H9 (cell line): Measurements from ENCODE around the gene KRTAP22-1. TPM values are rescaled to one million over a fixed set of nuclear protein-coding genes. Genes with fewer than 3 reads are reported as not detected.

Experiments
- DNase-seq: peaks from one replicate; pipeline ENCODE4 v3.0.0-alpha.2; 2017
- H2AFZ ChIP-seq: one replicate; pipeline ENCODE4 v1.6.1; 2013; ENCODE audit warnings: mild to moderate bottlenecking, low read length, control low read depth, moderate library complexity
- H2AK5ac ChIP-seq: 2 replicates; pipeline ENCODE4 v1.6.1; 2013; ENCODE audit warnings: low read length, control low read depth, mixed read lengths; ENCODE audit not compliant: insufficient read length
- H2BK120ac ChIP-seq: one replicate; pipeline ENCODE4 v1.6.1; 2013; ENCODE audit warnings: low read depth, mild to moderate bottlenecking, low read length, control low read depth, inconsistent platforms; ENCODE audit not compliant: poor library complexity, severe bottlenecking
- H2BK12ac ChIP-seq: 2 replicates; pipeline ENCODE4 v1.6.1; 2013; ENCODE audit warnings: low read length, control low read depth, mixed read lengths, low read depth; ENCODE audit not compliant: insufficient read length
- H2BK15ac ChIP-seq: 2 replicates; pipeline ENCODE4 v1.6.1; 2013; ENCODE audit warnings: low read depth, low read length, control low read depth
- H2BK20ac ChIP-seq: one replicate; pipeline ENCODE4 v1.6.1; 2013; ENCODE audit warnings: low read depth, mild to moderate bottlenecking, low read length, control low read depth, inconsistent platforms; ENCODE audit not compliant: poor library complexity, severe bottlenecking
- H2BK5ac ChIP-seq: 2 replicates; pipeline ENCODE4 v1.6.1; 2013; ENCODE audit warnings: low read length, control low read depth, mixed read lengths; ENCODE audit not compliant: insufficient read length
- H3K14ac ChIP-seq: 2 replicates; pipeline ENCODE4 v1.6.1; 2013; ENCODE audit warnings: low read length, control low read depth; ENCODE audit not compliant: insufficient read depth
- H3K18ac ChIP-seq: 2 replicates; pipeline ENCODE4 v1.6.1; 2013; ENCODE audit warnings: low read depth, mild to moderate bottlenecking, mixed read lengths, low read length, control low read depth; ENCODE audit not compliant: insufficient read length
- H3K23ac ChIP-seq: 2 replicates; pipeline ENCODE4 v1.6.1; 2013; ENCODE audit warnings: low read length, control low read depth, mixed read lengths, low read depth; ENCODE audit not compliant: insufficient read length
- H3K23me2 ChIP-seq: 2 replicates; pipeline ENCODE4 v1.6.1; 2013; ENCODE audit warnings: low read depth, mild to moderate bottlenecking, mixed read lengths, low read length, control low read depth; ENCODE audit not compliant: insufficient read length, poor library complexity, severe bottlenecking
- H3K27ac ChIP-seq: 2 replicates; pipeline ENCODE4 v1.5.1; 2013; ENCODE audit warnings: low read length, control low read depth, mixed read lengths, low read depth; ENCODE audit not compliant: insufficient read length
- H3K27me3 ChIP-seq: 2 replicates; pipeline ENCODE4 v1.6.1; 2013; ENCODE audit warnings: low read length, control low read depth, inconsistent platforms; ENCODE audit not compliant: insufficient read depth
- H3K4ac ChIP-seq: 2 replicates; pipeline ENCODE4 v1.6.1; 2013; ENCODE audit warnings: low read depth, mild to moderate bottlenecking, control low read depth, inconsistent platforms, low read length, moderate library complexity
- H3K4me1 ChIP-seq: 2 replicates; pipeline ENCODE4 v1.6.1; 2013; ENCODE audit warnings: low read length, control low read depth, inconsistent platforms; ENCODE audit not compliant: insufficient read depth
- H3K4me2 ChIP-seq: 2 replicates; pipeline ENCODE4 v1.6.1; 2013; ENCODE audit warnings: low read length, control low read depth, mixed read lengths; ENCODE audit not compliant: insufficient read length, insufficient read depth
- H3K56ac ChIP-seq: 2 replicates; pipeline ENCODE4 v1.6.1; 2013; ENCODE audit warnings: low read depth, mild to moderate bottlenecking, mixed read lengths, low read length, control low read depth; ENCODE audit not compliant: insufficient read length
- H3K79me1 ChIP-seq: 2 replicates; pipeline ENCODE4 v1.6.1; 2013; ENCODE audit warnings: low read depth, mild to moderate bottlenecking, moderate library complexity, low read length, control low read depth, inconsistent platforms; ENCODE audit not compliant: insufficient read depth, poor library complexity, severe bottlenecking
- H3K79me2 ChIP-seq: 2 replicates; pipeline ENCODE4 v1.6.1; 2013; ENCODE audit warnings: low read length, control low read depth, inconsistent platforms; ENCODE audit not compliant: insufficient read depth
- H3K9ac ChIP-seq: 2 replicates; pipeline ENCODE4 v1.6.1; 2013; ENCODE audit warnings: low read length, control low read depth, mixed read lengths; ENCODE audit not compliant: insufficient read length; ENCODE audit errors: extremely low read depth
- H3K9me3 ChIP-seq: one replicate; pipeline ENCODE4 v1.6.1; 2013; ENCODE audit warnings: low read depth, low read length, inconsistent platforms; ENCODE audit not compliant: control insufficient read depth
- H3T11ph ChIP-seq: one replicate; pipeline ENCODE4 v1.6.1; 2013; ENCODE audit warnings: mild to moderate bottlenecking, low read length, control low read depth, inconsistent platforms
- H4K20me1 ChIP-seq: one replicate; pipeline ENCODE4 v1.6.1; 2013; ENCODE audit not compliant: control insufficient read depth, insufficient read length, insufficient read depth
- H4K5ac ChIP-seq: 2 replicates; pipeline ENCODE4 v1.6.1; 2013; ENCODE audit warnings: low read depth, mild to moderate bottlenecking, mixed read lengths, low read length, control low read depth; ENCODE audit not compliant: insufficient read length
- H4K8ac ChIP-seq: replicated peaks from 2 replicates; pipeline ENCODE4 v1.6.1; 2013; ENCODE audit warnings: low read length, control low read depth, mixed read lengths, low read depth; ENCODE audit not compliant: insufficient read length
- H4K91ac ChIP-seq: 2 replicates; pipeline ENCODE4 v1.6.1; 2013; ENCODE audit warnings: low read depth, mild to moderate bottlenecking, moderate library complexity, mixed read lengths, low read length, control low read depth; ENCODE audit not compliant: insufficient read length
- H3K27ac Mint-ChIP-seq, 3 experiments: 2 replicates in 2 of 3; 3 replicates in 1 of 3; pipeline ENCODE4 v1.8.0; 2020 to 2021; ENCODE audit warnings: mixed read lengths in 3 of 3, mild to moderate bottlenecking in 1 of 3, moderate library complexity in 1 of 3
- H3K27me3 Mint-ChIP-seq: 2 replicates; pipeline ENCODE4 v1.8.0; 2021; ENCODE audit warnings: low read depth, mild to moderate bottlenecking, moderate library complexity, mixed read lengths
- H3K36me3 Mint-ChIP-seq, 3 experiments: 2 replicates in 2 of 3; 3 replicates in 1 of 3; pipeline ENCODE4 v1.8.0; 2020 to 2021; ENCODE audit warnings: low read depth in 3 of 3, mixed read lengths in 3 of 3; ENCODE audit not compliant: insufficient read depth in 1 of 3
- H3K4me1 Mint-ChIP-seq, 2 experiments: 2 replicates each; pipeline ENCODE4 v1.8.0; 2020; ENCODE audit warnings: mixed read lengths in 2 of 2
- H3K4me3 Mint-ChIP-seq, 2 experiments: 2 replicates in 1 of 2; 3 replicates in 1 of 2; pipeline ENCODE4 v1.8.0; 2020 to 2021; ENCODE audit warnings: mild to moderate bottlenecking in 2 of 2, mixed read lengths in 2 of 2, moderate library complexity in 1 of 2
- H3K9me3 Mint-ChIP-seq, 2 experiments: 2 replicates in 1 of 2; 3 replicates in 1 of 2; pipeline ENCODE4 v1.8.0; 2020; ENCODE audit warnings: mild to moderate bottlenecking in 2 of 2, mixed read lengths in 2 of 2, moderate library complexity in 1 of 2
- WGBS: extraction: QIAGEN DNeasy Blood & Tissue Kit; methylation state at CpG from one replicate; pipeline ENCODE4 v1.1.7; 2013; ENCODE audit warnings: missing lambda C conversion rate, low lambda C conversion rate, mixed read lengths; ENCODE audit not compliant: insufficient read length; ENCODE audit errors: extremely low coverage; 5-methylcytosine and 5-hydroxymethylcytosine counted together
- total RNA-seq: library from RNA; stranded (reverse); gene quantifications from 2 replicates; pipeline ENCODE4 v1.2.1, GENCODE V29; 2021
- TF ChIP-seq, protein P1 (sequence below): fragments of 200-600 bp; sonication (generic); conservative IDR thresholded peaks from 3 replicates; pipeline ENCODE4 v1.8.0; 2021; ENCODE audit warnings: antibody characterized with exemption, mild to moderate bottlenecking

Gene KRTAP22-1
- total RNA-seq, 1 experiment from 2014 or later = not detected

DNA sequence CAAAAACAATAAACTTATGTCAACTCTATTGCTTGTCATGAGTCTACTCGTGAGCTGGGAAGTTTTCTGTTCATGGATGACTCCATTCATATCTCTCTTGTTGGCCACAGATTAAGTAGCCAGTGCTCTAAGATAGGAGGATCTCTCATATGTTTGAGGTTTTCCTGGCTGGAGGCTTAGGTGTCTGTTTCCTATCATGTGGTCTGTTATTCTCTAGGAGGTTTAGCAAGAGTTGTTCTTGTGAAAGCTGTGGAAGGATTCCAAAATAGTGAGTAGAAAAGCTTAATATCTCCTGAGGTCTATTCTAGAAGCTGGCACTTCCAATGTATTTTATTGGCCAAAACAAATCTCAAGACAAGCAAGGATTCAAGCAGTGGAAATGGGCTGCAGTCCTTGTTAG lies 28.3 kb downstream of the KRTAP22-1 start:
- Mint-ChIP-seq H3K4me1 (no peaks in the 10 kb centered on the region), H3K9me3 (peaks cover 12 to 43% of the 10 kb centered on the region in 2 experiments), H3K27ac (no peak overlapping the region), H3K27me3 (peaks cover 6% of the 10 kb centered on the region), H3K36me3 (peaks cover 6 to 33% (median 15%) of the 10 kb centered on the region in 3 experiments), H3K4me3 (no peak overlapping the region)
- Histone ChIP-seq H2BK120ac (no peak overlapping the region), H2AK5ac (no peak overlapping the region), H3K9me3 (no peaks in the 10 kb centered on the region), H3K4ac (no peak overlapping the region), H4K91ac (no peak overlapping the region), H4K5ac (no peak overlapping the region), H3K23me2 (no peaks in the 10 kb centered on the region), H3K27me3 (no peaks in the 10 kb centered on the region), H2AFZ (no peak overlapping the region), H4K8ac (no peak overlapping the region), H3K14ac (no peak overlapping the region), H3K79me2 (no peaks in the 10 kb centered on the region), H3K27ac (no peak overlapping the region), H2BK20ac (no peak overlapping the region), H2BK15ac (no peak overlapping the region), H3K4me1 (0 out of 2 replicates have a peak, but pooled peaks cover 3% of the 10 kb centered on the region), H3K9ac (no peak overlapping the region), H2BK12ac (no peak overlapping the region), H3K79me1 (no peaks in the 10 kb centered on the region), H3K18ac (no peak overlapping the region), H3K56ac (no peak overlapping the region), H2BK5ac (no peak overlapping the region), H3K4me2 (no peak overlapping the region), H3K23ac (no peak overlapping the region), H4K20me1 (no peaks in the 10 kb centered on the region), H3T11ph (no peak overlapping the region)
- WGBS = no CpG with 5 or more reads among the region's 1 CpG
- DNase-seq = no peak
- TF ChIP-seq, protein P1, sequence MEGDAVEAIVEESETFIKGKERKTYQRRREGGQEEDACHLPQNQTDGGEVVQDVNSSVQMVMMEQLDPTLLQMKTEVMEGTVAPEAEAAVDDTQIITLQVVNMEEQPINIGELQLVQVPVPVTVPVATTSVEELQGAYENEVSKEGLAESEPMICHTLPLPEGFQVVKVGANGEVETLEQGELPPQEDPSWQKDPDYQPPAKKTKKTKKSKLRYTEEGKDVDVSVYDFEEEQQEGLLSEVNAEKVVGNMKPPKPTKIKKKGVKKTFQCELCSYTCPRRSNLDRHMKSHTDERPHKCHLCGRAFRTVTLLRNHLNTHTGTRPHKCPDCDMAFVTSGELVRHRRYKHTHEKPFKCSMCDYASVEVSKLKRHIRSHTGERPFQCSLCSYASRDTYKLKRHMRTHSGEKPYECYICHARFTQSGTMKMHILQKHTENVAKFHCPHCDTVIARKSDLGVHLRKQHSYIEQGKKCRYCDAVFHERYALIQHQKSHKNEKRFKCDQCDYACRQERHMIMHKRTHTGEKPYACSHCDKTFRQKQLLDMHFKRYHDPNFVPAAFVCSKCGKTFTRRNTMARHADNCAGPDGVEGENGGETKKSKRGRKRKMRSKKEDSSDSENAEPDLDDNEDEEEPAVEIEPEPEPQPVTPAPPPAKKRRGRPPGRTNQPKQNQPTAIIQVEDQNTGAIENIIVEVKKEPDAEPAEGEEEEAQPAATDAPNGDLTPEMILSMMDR = no peak
